HG02759 (cell line): ENCODE data around the gene KIF21B.
"Not testable (repeated sequence)": the region's sequence is repeated elsewhere in the genome, so short reads cannot be mapped to it uniquely, and the experiment has no call there.

ENCODE experiments used
- ATAC-seq: cut with Tn5 transposase; IDR thresholded peaks from one replicate; pipeline ENCODE4 v1.9.1; 2021; ENCODE audit warnings: mild to moderate bottlenecking, moderate library complexity; ENCODE audit not compliant: unreplicated experiment

The KIF21B gene

DNA sequence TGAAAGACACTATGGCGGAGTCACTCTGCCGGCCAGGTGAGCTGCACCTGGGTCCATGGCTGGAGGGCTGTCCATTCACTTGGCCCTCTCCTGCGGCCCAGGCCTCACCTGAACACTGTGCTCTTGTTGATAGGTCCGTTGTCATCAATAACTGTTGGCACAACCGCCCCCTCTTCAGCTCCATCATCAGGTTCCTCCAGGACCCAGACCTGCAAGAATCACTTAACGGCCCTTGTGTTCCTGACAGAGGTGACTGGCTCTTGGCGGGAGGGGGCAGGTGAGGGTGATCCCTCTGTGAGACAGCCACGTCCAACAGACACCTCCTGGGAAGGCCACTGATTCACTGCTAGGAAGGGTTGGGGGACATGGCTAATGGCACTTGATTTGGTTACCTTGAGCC is 73.9 kb downstream of the KIF21B start:
- ATAC-seq = no peak

- no peak for ATAC-seq
These were observed 76.4 kb downstream of the KIF21B start for GRCh38 chr1:200947059-200947566.

DNA sequence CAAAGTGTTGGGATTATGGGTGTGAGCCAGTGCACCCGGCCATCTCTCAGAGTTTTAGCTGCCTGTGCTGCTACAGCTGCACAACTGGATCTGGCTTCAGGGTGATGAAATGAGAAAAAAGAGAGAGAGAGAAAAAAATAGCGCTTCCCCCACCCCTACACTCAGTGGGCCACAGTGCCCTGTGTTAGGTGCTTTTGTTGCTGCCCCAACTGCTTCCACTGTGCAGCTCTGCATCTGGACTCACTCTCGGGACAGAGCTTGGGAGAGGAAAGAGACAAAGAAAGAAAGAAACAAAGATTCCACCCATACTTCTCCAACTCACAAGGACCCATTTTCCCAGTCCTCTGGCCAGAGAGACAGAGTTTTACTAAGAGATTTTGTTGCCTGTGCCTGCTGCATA is 78.4 kb downstream of the KIF21B start:
- ATAC-seq = no peak

DNA sequence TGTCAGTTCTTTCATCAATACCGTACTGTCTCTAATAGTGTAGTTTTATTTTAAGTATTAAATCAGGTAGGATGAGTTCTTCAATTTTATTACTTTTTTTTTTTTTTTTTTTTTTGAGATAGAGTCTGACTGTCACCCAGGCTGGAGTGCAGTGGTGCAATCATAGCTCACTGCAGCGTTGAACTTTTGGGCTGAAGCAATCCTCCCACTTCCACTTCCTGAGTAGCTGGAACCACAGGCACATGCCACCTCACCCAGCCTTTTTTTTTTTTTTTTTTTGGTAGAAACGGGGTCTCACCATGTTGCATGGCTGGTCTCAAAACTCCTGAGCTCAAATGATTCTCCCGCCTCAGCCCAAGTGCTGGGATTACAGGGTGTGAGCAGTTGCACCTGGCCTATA is 84.6 kb downstream of the KIF21B start:
- no peak for ATAC-seq

GRCh38 chr1:200935286-200935962 is 88.1 kb downstream of the KIF21B start:
- not testable (repeated sequence) for ATAC-seq

DNA sequence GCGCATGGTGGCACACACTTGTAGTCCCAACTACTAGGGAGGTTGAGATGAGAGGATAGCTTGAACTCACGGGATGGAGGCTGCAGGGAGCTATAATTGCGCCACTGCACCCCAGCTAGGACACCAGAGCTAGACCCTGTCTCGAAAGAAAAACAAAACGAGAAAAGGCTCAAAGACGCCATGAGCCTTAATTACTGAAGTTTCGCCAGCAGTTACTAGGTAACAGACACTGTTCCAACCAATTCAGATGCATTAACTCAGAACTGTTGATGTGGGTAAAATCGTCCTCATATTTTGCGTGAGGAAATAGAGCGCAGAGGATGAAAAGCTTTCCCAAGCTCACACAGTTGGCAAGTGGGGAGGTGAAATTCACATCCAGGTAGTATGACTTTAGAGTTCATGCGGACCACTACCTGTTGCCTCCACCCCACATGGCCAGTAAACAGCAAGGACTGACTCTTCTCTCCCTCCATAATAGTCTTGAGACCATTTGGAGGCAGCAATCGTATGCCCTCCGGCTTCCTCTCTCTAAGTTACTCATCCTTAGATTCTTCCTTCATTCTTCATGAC is 88.8 kb downstream of the KIF21B start:
- no peak for ATAC-seq

GRCh38 chr1:200931776-200932175 is 91.7 kb downstream of the KIF21B start:
- no peak for ATAC-seq

DNA sequence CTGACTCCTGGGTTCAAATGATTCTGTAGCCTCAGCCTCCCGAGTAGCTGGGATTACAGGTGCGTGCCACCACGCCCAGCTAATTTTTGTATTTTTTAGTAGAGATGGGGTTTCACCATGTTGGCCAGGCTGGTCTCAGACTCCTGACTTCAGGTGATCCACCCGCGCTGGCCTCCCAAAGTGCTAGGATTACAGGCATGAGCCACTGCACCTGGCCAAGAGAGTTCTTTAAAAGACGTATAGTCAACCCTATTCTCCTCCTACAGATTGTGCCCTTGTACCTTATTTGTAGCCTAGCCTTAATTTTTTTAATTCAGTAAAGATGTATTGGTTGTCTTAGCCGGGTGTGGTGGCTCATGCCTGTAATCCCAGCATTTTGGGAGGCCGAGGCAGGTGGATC is 93.2 kb downstream of the KIF21B start:
- not testable (repeated sequence) for ATAC-seq

- no peak for ATAC-seq
These were observed 93.8 kb downstream of the KIF21B start for GRCh38 chr1:200929530-200930278.

DNA sequence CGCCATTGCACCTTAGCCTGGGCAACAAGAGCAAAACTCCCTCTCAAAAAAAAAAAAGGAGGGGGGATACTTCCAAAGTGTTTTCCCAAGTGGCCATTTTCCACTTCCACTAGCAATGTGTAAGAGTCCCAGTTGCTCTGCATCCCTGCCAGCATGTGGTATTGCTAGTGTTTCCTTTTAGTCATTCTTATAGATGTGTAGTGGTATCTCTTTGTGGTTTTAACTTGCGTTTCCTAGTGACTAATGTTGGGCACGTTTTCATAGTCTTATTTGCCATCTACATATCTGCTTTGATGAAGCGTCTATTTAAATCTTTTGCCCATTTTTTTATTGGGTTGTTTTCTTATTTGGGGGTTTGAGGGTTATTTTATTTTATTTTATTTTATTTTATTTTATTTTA is 97.7 kb downstream of the KIF21B start:
- ATAC-seq = no peak

GRCh38 chr1:200923601-200924000 is 99.9 kb downstream of the KIF21B start:
- ATAC-seq = no peak

GRCh38 chr1:200922406-200922805 is 101.1 kb downstream of the KIF21B start:
- no peak for ATAC-seq

DNA sequence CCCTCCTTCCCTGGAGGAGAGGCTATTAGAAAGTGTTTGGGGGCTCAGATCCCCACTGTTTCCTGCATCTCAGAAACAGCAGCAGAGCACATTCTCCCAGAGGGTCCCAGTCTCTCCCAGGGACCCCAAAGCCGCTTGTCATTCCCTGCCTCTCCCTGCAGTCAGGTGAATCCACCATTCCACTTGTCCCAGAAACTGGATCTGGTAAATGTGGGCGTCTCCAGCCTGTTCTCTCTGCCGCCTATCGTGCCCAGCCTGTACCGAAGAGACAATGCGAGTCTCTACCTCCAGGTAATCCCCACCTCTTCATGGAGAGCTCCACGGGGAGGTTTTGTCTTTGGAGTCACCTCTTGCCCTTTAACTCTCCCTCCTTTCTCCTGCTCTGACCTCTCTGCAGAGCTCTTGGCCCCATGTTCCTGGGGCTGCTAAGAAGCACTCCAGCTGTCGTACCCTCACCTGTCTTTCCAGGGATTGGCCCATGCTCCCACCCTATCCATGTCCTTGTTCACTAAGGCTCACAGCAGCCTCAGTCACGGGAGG is 101.9 kb downstream of the KIF21B start:
- ATAC-seq = no peak
